GM10266 (cell line): Measurements from ENCODE around the gene WDR33.
"Not testable (repeated sequence)": the region's sequence is repeated elsewhere in the genome, so short reads cannot be mapped to it uniquely, and the experiment has no call there.

Source experiments
- DNase-seq: peaks from one replicate; pipeline ENCODE4 v3.0.0; 2012; ENCODE audit errors: extremely low spot score
- TF ChIP-seq, protein P1 (sequence below): IDR thresholded peaks from 2 replicates; pipeline ENCODE4 v1.5.1; 2012; ENCODE audit warnings: mild to moderate bottlenecking, low read depth; ENCODE audit not compliant: control insufficient read depth, insufficient read depth; ENCODE audit errors: missing control alignments

Gene WDR33

DNA sequence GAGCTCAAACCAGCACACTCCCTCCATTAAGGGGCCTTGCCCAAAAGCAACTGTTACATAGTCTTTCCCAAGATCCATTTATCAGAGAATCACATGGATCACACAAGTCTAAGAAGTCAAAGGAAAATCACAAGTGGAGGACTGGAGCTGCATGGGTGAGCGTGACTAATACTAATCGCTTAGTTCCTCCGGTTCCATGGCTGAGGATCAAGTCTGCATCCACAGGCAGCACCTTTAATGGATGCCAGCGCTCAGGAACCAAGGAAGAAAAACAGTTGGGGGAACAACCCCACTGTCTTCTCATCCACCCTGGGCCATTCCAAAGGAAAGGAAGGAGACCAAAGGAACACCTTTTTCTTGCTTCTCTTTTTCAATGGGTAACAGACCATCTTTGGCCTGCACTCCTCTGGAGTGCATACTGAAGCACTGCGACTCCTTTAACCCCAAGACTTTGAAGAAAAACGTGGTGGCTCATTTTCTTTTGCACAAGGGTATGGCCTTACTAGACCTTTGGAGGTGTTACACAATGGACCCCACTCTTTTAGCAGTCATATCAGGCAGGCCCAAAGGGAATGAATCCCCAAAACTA, 9.2 kb upstream of the WDR33 start:
- no peak for DNase-seq
- TF ChIP-seq, protein P1, sequence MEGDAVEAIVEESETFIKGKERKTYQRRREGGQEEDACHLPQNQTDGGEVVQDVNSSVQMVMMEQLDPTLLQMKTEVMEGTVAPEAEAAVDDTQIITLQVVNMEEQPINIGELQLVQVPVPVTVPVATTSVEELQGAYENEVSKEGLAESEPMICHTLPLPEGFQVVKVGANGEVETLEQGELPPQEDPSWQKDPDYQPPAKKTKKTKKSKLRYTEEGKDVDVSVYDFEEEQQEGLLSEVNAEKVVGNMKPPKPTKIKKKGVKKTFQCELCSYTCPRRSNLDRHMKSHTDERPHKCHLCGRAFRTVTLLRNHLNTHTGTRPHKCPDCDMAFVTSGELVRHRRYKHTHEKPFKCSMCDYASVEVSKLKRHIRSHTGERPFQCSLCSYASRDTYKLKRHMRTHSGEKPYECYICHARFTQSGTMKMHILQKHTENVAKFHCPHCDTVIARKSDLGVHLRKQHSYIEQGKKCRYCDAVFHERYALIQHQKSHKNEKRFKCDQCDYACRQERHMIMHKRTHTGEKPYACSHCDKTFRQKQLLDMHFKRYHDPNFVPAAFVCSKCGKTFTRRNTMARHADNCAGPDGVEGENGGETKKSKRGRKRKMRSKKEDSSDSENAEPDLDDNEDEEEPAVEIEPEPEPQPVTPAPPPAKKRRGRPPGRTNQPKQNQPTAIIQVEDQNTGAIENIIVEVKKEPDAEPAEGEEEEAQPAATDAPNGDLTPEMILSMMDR, result no peak

DNA sequence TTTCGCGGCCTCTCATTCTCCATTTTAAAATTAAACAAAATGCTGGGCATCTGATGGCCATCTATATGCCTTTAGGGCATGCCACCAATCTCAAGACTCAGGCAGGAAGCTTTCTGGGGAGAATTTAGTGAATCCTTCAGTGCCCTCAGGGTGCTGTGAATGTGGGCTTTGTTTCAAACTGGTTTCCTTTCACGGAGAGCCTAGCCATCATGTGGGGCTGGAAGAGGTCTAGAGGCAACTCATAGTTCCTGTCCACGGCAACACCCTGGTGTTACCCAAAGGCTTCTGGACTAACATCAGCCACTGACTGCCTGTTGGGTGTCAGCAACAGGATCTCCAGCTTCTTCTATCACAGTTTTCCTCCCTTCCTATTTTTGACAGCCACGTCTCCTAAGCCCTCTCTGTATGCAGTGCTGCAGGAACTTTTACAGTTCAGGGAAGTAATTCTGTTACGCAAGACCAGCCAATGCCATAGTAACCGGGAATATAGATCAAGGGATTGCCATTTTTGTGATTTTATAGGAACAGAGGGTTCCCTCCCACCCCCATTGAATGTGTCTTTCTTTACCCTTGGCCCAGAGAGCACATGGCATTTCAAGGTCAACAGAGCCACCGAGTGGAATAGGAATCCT, 7.9 kb upstream of the WDR33 start:
- TF ChIP-seq, protein P1, result no peak
- DNase-seq, result no peak

DNA sequence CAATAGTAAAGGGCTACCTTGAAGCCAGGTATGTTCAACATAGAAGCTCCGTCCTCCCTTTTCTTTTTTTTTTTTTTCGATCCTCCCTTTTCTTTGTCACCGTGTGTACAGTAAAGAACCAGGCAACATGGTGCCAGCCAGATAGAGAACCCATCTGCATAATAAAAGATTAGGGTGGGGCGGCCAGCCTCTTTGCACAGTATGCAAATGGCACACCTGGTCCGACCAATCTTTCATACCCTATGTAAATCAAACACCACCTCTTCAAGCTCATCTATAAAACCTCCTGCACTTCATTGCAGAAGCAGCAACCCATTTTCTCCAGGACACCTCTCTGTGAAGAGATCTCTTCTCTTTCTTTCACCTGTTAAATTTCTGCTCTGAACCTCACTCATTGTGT, 7.3 kb upstream of the WDR33 start:
- no peak for DNase-seq
- TF ChIP-seq, protein P1, result no peak

DNA sequence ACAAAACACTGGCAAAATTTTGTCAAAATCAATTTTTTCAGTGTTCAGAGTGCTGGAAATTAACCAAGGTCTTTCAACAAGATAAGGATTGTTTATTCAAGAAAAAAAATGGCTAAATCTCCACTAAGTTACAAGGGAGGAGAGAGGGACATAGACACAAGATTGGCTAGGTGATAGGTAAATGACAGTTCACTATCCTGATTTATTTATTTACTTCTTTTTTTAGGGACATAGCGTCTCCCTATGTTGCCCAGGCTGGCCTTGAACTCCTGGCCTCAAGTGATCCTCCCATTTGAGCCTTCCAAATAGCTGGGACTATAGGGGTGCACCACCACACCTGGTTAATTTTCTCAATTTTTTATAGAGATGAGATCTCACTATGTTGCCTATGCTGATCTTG, 3.7 kb upstream of the WDR33 start:
- no peak for DNase-seq
- TF ChIP-seq, protein P1, result no peak

DNA sequence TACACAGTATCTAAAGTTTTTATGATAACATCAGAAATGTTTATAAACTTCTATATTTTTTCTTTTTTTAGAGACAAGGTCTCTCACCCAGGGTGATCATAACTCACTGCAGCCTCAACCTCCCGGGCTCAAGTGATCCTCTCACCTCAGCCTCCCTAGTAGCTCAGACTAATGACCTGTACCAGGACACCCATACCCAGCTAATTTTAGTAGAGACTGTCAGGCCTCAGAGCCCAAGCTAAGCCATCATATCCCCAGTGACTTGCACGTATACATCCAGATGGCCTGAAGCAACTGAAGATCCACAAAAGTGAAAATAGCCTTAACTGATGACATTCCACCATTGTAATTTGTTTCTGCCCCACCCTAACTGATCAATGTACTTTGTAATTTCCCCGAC, 1.5 kb upstream of the WDR33 start:
- DNase-seq, result not testable (repeated sequence)

DNA sequence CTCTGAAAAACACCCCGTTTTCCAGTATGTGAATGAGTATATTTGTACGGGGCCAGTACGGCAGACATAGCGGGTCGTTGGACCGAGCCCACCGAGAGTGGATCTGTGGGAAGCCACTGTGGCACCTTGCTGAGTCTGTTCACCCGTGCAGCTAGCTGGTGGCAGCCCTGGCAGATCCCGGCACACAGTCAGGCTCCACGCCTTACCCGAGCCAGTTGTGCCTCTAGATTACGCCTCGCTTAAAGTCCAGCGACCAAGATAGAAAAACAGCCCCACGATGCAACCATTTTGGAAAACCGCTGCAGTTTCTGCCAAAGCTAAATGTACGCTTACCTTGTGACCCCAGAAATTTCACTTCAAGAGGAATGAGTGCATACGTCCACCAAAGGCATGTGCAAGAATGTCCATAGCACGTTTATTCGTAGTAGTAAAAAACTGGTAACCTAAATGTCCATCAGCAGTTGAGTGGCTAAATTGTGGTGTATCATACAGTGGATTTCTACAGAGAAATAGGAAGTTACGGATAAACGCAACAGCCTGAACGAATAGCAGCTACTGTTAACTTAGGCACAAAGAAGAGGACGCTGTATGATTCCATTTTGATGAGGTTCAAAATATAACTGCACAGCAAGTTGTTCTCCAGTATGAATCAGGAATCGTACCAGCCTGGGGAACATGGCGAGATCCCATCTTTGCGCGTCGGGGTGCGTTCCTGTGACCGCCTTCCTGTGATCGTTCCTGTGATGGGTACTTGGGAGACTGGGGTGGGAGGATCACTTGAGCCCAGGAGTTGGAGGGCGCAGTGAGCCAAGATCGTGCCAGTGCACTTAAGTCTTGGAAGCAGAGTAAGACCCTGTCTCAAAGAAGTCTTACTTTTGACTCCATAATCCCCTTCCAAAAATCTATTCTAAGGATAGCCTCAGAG, 688 bp upstream of the WDR33 start:
- TF ChIP-seq, protein P1, result no peak

DNA sequence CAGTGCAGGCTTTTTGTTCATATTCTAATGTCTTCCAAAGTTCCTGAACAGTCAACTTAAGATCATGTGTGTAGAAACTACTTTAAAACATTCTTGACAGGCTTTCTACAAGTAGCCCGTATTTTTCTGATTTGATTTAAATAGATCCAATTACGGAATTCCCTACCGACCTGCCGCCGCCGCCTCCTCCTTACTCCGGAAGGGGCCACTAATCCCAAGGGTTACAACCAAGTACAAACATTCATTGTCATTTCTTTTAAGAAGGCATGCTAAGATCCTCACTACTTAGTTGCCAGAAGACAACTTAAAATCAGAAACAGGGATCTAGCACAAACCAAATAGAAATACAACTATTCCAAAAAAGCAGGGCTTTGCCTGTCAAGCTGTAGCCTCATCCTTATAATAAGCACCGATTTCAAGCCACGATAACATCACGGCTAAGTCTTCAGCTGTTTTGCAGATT, 784 bp downstream of the WDR33 start:
- DNase-seq, result no peak

More for the DNA sequence above, 688 bp upstream of the WDR33 start:
- no peak for DNase-seq

More for the DNA sequence above, 784 bp downstream of the WDR33 start:
- TF ChIP-seq, protein P1, result no peak
